ENCODE measurements around the gene SNX9.
A peak's percentile ranks its signal among the peaks of the same experiment; 100 is the strongest.
"Not testable (repeated sequence)": the region's sequence is repeated elsewhere in the genome, so short reads cannot be mapped to it uniquely, and the experiment has no call there.

The SNX9 gene

DNA sequence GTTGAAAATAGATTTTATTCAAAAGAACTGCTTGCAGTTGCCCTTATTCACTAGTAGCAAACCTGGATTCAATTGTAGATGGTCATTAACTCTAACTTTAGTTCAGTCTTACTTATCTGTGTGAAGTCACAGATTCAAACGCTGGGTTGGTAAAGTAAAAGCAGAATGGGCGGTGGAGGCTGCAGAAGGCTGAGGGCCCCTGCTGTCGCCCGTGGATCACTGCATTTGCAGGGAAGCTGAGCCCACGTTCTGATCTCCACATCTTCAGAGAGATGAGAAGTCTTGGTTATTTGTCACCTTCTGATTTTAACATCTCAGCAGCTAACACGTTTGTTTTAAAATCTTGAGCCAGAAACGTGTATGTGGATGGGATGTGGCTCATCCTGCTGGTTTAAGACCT, 75.1 kb downstream of the SNX9 start:
- TF ChIP-seq EZH2 (IDR thresholded peaks at IDR 0.05; ENCODE audit: borderline replicate concordance, low read length): no peak
- TF ChIP-seq, protein P1, sequence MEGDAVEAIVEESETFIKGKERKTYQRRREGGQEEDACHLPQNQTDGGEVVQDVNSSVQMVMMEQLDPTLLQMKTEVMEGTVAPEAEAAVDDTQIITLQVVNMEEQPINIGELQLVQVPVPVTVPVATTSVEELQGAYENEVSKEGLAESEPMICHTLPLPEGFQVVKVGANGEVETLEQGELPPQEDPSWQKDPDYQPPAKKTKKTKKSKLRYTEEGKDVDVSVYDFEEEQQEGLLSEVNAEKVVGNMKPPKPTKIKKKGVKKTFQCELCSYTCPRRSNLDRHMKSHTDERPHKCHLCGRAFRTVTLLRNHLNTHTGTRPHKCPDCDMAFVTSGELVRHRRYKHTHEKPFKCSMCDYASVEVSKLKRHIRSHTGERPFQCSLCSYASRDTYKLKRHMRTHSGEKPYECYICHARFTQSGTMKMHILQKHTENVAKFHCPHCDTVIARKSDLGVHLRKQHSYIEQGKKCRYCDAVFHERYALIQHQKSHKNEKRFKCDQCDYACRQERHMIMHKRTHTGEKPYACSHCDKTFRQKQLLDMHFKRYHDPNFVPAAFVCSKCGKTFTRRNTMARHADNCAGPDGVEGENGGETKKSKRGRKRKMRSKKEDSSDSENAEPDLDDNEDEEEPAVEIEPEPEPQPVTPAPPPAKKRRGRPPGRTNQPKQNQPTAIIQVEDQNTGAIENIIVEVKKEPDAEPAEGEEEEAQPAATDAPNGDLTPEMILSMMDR (IDR thresholded peaks at IDR 0.05; ENCODE audit: low read length): peak; percentile 24; the same call in 1 of the 2 replicates
- Histone ChIP-seq H3K27me3 (ENCODE audit: insufficient read depth, low read length) (no peaks in the 10 kb centered on the region), H4K20me1 (ENCODE audit: insufficient read depth, low read length) (no peaks in the 10 kb centered on the region), H3K9me2 (ENCODE audit: low read depth, low read length) (no peaks in the 10 kb centered on the region), H3K79me2 (ENCODE audit: insufficient read depth, low read length) (no peaks in the 10 kb centered on the region), H3K4me3 (ENCODE audit: low read depth, low read length, poor library complexity, severe bottlenecking) (no peak overlapping the region), H3K4me1 (ENCODE audit: insufficient read depth, low read length, severe bottlenecking) (no peaks in the 10 kb centered on the region), H3K9me3 (ENCODE audit: low read length) (no peaks in the 10 kb centered on the region), H3K27ac (ENCODE audit: low read depth, low read length, poor library complexity, severe bottlenecking) (no peak overlapping the region), H3F3A (ENCODE audit: insufficient read depth, low read length) (no peaks in the 10 kb centered on the region), H3K9ac (ENCODE audit: low read length) (no peak overlapping the region), H2AFZ (ENCODE audit: low read length) (no peak overlapping the region), H3K36me3 (ENCODE audit: insufficient read depth, low read length) (no peaks in the 10 kb centered on the region), H3K4me2 (ENCODE audit: low read length) (no peak overlapping the region)

DNA sequence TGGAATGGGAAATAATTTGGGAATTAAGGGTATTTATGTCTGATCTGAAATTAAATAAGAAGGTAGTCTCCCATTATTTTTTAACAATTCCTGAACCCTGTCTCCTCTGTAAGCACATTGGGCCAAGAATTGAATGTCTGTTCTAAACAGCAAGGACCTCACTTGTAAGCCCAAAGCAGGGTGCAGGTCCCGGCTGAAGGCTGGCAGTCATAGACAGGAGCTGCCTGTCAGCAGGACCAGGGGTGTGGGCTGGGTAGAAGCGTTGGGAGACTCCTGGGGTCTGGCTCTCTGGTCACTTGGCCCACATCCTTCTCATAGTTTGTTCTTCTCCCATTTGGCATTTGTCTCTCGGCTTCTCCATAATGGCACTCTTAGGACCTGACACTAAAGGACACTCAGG, 75.6 kb downstream of the SNX9 start:
- TF ChIP-seq EZH2 (IDR thresholded peaks at IDR 0.05; ENCODE audit: borderline replicate concordance, low read length): no peak
- TF ChIP-seq, protein P1 (IDR thresholded peaks at IDR 0.05; ENCODE audit: low read length): no peak
- no peaks in the 10 kb centered on the region for H3F3A ChIP-seq (ENCODE audit: insufficient read depth, low read length)
- no peaks in the 10 kb centered on the region for H3K27me3 ChIP-seq (ENCODE audit: insufficient read depth, low read length)
- no peak overlapping the region for H3K4me3 ChIP-seq (ENCODE audit: low read depth, low read length, poor library complexity, severe bottlenecking)
- H3K4me2 ChIP-seq (ENCODE audit: low read length): no peak overlapping the region
- no peak overlapping the region for H3K9ac ChIP-seq (ENCODE audit: low read length)
- H3K27ac ChIP-seq (ENCODE audit: low read depth, low read length, poor library complexity, severe bottlenecking): no peak overlapping the region
- H3K36me3 ChIP-seq (ENCODE audit: insufficient read depth, low read length): no peaks in the 10 kb centered on the region
- H2AFZ ChIP-seq (ENCODE audit: low read length): no peak overlapping the region
- no peaks in the 10 kb centered on the region for H3K4me1 ChIP-seq (ENCODE audit: insufficient read depth, low read length, severe bottlenecking)
- H3K9me3 ChIP-seq (ENCODE audit: low read length): no peaks in the 10 kb centered on the region
- no peaks in the 10 kb centered on the region for H3K9me2 ChIP-seq (ENCODE audit: low read depth, low read length)
- no peaks in the 10 kb centered on the region for H3K79me2 ChIP-seq (ENCODE audit: insufficient read depth, low read length)
- no peaks in the 10 kb centered on the region for H4K20me1 ChIP-seq (ENCODE audit: insufficient read depth, low read length)

DNA sequence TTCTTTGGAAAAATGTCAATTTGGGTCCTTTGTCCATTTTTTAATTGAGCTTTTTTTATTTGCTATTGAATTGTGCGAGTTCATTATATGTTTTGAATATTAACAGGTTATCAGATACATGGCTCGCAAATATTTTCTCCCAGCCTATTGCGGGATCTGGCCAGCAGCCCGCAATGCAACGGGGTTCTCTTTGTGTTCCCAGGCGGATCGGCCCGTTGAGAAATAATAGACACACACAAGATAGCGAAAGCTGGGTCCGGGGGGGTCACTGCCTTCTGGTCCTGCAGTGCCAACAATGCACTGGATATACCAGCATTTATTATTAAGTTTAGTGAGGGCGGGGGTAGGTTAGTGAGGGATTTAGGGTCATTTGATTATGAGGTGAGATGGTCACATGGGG, 77.2 kb downstream of the SNX9 start:
- not testable (repeated sequence) for H3K9me2 ChIP-seq (ENCODE audit: low read depth, low read length); H3K4me3 ChIP-seq (ENCODE audit: low read depth, low read length, poor library complexity, severe bottlenecking); H3F3A ChIP-seq (ENCODE audit: insufficient read depth, low read length); H3K9ac ChIP-seq (ENCODE audit: low read length); H3K27me3 ChIP-seq (ENCODE audit: insufficient read depth, low read length); H3K36me3 ChIP-seq (ENCODE audit: insufficient read depth, low read length); H2AFZ ChIP-seq (ENCODE audit: low read length); H3K4me2 ChIP-seq (ENCODE audit: low read length); H4K20me1 ChIP-seq (ENCODE audit: insufficient read depth, low read length); H3K4me1 ChIP-seq (ENCODE audit: insufficient read depth, low read length, severe bottlenecking); H3K9me3 ChIP-seq (ENCODE audit: low read length); H3K79me2 ChIP-seq (ENCODE audit: insufficient read depth, low read length); H3K27ac ChIP-seq (ENCODE audit: low read depth, low read length, poor library complexity, severe bottlenecking)

DNA sequence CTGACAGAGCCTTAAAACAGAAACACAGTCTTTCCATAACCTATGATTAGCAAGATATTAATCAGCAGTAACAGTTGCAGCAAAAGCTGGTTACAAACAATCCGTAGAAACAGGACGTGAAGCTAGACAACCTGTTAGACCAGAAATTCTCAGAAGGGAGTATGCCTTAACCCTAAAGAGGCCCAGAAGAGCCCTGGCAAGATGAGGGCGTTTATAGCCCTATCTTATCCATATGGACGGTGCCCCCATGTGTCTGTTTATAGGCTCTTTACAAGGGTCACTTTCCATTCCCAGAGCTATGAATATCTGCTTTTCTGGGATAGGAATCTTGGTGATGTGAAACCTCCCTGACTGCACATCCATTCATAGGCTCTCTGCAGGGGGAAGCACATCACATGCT, 77.7 kb downstream of the SNX9 start:
- H3K4me2 ChIP-seq (ENCODE audit: low read length); H3K4me3 ChIP-seq (ENCODE audit: low read depth, low read length, poor library complexity, severe bottlenecking); H3K9me3 ChIP-seq (ENCODE audit: low read length); H3K9me2 ChIP-seq (ENCODE audit: low read depth, low read length); H2AFZ ChIP-seq (ENCODE audit: low read length); H3K9ac ChIP-seq (ENCODE audit: low read length); H3F3A ChIP-seq (ENCODE audit: insufficient read depth, low read length); H3K4me1 ChIP-seq (ENCODE audit: insufficient read depth, low read length, severe bottlenecking); H3K27me3 ChIP-seq (ENCODE audit: insufficient read depth, low read length); H4K20me1 ChIP-seq (ENCODE audit: insufficient read depth, low read length); H3K36me3 ChIP-seq (ENCODE audit: insufficient read depth, low read length); H3K27ac ChIP-seq (ENCODE audit: low read depth, low read length, poor library complexity, severe bottlenecking); H3K79me2 ChIP-seq (ENCODE audit: insufficient read depth, low read length): not testable (repeated sequence)
